SU-DHL-6 (cell line): ENCODE measurements around the gene SMIM21.

Experiments
- H2AFZ ChIP-seq: fragments of 200-600 bp; sonication (generic); 2 replicates; pipeline ENCODE4 v1.6.1; 2014; ENCODE audit warnings: low read depth, mild to moderate bottlenecking, moderate library complexity, mixed read lengths, antibody characterized with exemption, low read length; ENCODE audit not compliant: severe bottlenecking
- H3F3A ChIP-seq: fragments of 200-600 bp; shearing (Covaris generic); 2 replicates; pipeline ENCODE4 v1.6.0; 2016; ENCODE audit warnings: antibody characterized with exemption, mild to moderate bottlenecking; ENCODE audit not compliant: insufficient read depth
- H3K27ac ChIP-seq: fragments of 200-600 bp; sonication (generic); 2 replicates; pipeline ENCODE4 v1.5.1; 2016; ENCODE audit warnings: low read depth, mild to moderate bottlenecking, low read length, moderate library complexity, mixed read lengths
- H3K27me3 ChIP-seq: fragments of 200-600 bp; sonication (generic), shearing (Covaris generic); 2 replicates; pipeline ENCODE4 v1.6.0; 2014; ENCODE audit warnings: mild to moderate bottlenecking, low read length
- H3K36me3 ChIP-seq: fragments of 200-600 bp; sonication (generic); 2 replicates; pipeline ENCODE4 v1.6.1; 2014; ENCODE audit warnings: mild to moderate bottlenecking, low read length, mixed read lengths
- H3K4me2 ChIP-seq: fragments of 300-600, 200-600 bp; shearing (Covaris generic), sonication (generic); 2 replicates; pipeline ENCODE4 v1.6.0; 2014; ENCODE audit warnings: low read length, low read depth, mild to moderate bottlenecking; ENCODE audit not compliant: poor library complexity, severe bottlenecking
- H3K4me3 ChIP-seq: fragments of 200-600 bp; sonication (generic); 2 replicates; pipeline ENCODE4 v1.5.1; 2014; ENCODE audit warnings: antibody characterized with exemption, low read length, mild to moderate bottlenecking, mixed read lengths; ENCODE audit not compliant: insufficient read depth, poor library complexity, severe bottlenecking
- H3K79me2 ChIP-seq: fragments of 200-600 bp; sonication (generic); 2 replicates; pipeline ENCODE4 v1.6.1; 2014; ENCODE audit warnings: mild to moderate bottlenecking, low read length, moderate library complexity; ENCODE audit not compliant: insufficient read depth
- H3K9ac ChIP-seq: fragments of 200-600 bp; sonication (generic); 2 replicates; pipeline ENCODE4 v1.7.0; 2014; ENCODE audit warnings: mild to moderate bottlenecking, low read length
- H3K9me2 ChIP-seq: fragments of 200-600 bp; sonication (generic); replicated peaks from 2 replicates; pipeline ENCODE4 v1.6.1; 2014; ENCODE audit warnings: low read length; ENCODE audit not compliant: insufficient read depth
- H3K9me3 ChIP-seq: fragments of 200-600 bp; sonication (generic); 2 replicates; pipeline ENCODE4 v1.6.1; 2014; ENCODE audit warnings: low read length, mixed read lengths; ENCODE audit not compliant: insufficient read depth
- H4K20me1 ChIP-seq: fragments of 200-600 bp; sonication (generic); 2 replicates; pipeline ENCODE4 v1.6.1; 2014; ENCODE audit warnings: low read depth, mild to moderate bottlenecking, antibody characterized with exemption, low read length, moderate library complexity, mixed read lengths
- CTCF ChIP-seq: fragments of 200-600 bp; sonication (generic); IDR thresholded peaks from one replicate; pipeline ENCODE4 v1.5.1; 2017; ENCODE audit warnings: antibody characterized with exemption, mild to moderate bottlenecking, low read length, moderate library complexity; ENCODE audit not compliant: insufficient read depth, poor library complexity, severe bottlenecking
- EZH2phosphoT487 ChIP-seq: fragments of 200-600 bp; sonication (generic), shearing (Covaris generic); conservative IDR thresholded peaks from 2 replicates; pipeline ENCODE4 v1.6.1; 2018; ENCODE audit warnings: mild to moderate bottlenecking, antibody characterized with exemption, low read length, moderate library complexity, mixed read lengths

Gene SMIM21

GRCh38 chr18:75462178-75462832 lies 34.8 kb upstream of the SMIM21 start:
- Histone ChIP-seq H4K20me1 (no peaks in the 10 kb centered on the region), H3K27me3 (no peaks in the 10 kb centered on the region), H3K79me2 (no peaks in the 10 kb centered on the region), H3K9me2 (no peaks in the 10 kb centered on the region), H3K4me3 (no peak overlapping the region), H3K9ac (no peak overlapping the region), H3K4me2 (no peak overlapping the region), H3K27ac (no peak overlapping the region), H3K36me3 (no peaks in the 10 kb centered on the region), H3K9me3 (no peaks in the 10 kb centered on the region), H2AFZ (no peak overlapping the region), H3F3A (no peaks in the 10 kb centered on the region)
- no peak for TF ChIP-seq CTCF
- TF ChIP-seq EZH2phosphoT487 = no peak

- no peak overlapping the region for H3K27ac ChIP-seq
- no peak overlapping the region for H3K9ac ChIP-seq
- no peak overlapping the region for H3K4me3 ChIP-seq
- H3K9me3 ChIP-seq = no peaks in the 10 kb centered on the region
- H3K27me3 ChIP-seq = no peaks in the 10 kb centered on the region
- TF ChIP-seq CTCF (no peak), EZH2phosphoT487 (no peak)
- no peak overlapping the region for H3K4me2 ChIP-seq
- no peak overlapping the region for H2AFZ ChIP-seq
- H4K20me1 ChIP-seq = no peaks in the 10 kb centered on the region
- no peaks in the 10 kb centered on the region for H3K36me3 ChIP-seq
- H3K79me2 ChIP-seq = no peaks in the 10 kb centered on the region
- H3K9me2 ChIP-seq = no peaks in the 10 kb centered on the region; the same call in 1 of the 2 replicates
- H3F3A ChIP-seq = no peaks in the 10 kb centered on the region
Measured at GRCh38 chr18:75456199-75456631, 28.7 kb upstream of the SMIM21 start.

- Histone ChIP-seq H3K9ac (no peak overlapping the region), H3K36me3 (no peaks in the 10 kb centered on the region), H3K79me2 (no peaks in the 10 kb centered on the region), H3K9me2 (no peaks in the 10 kb centered on the region; the same call in 1 of the 2 replicates), H3K9me3 (no peaks in the 10 kb centered on the region), H3K27me3 (no peaks in the 10 kb centered on the region), H4K20me1 (no peaks in the 10 kb centered on the region), H2AFZ (no peak overlapping the region), H3K27ac (no peak overlapping the region), H3K4me3 (no peak overlapping the region), H3F3A (no peaks in the 10 kb centered on the region), H3K4me2 (no peak overlapping the region)
- no peak for TF ChIP-seq EZH2phosphoT487
- TF ChIP-seq CTCF = no peak
Measured at GRCh38 chr18:75455249-75456198, 28.0 kb upstream of the SMIM21 start.
